HCT116 (cell line): Measurements from ENCODE around the gene VEGFA. TPM values are rescaled to one million over a fixed set of nuclear protein-coding genes. Genes with fewer than 3 reads are reported as not detected.
A peak's percentile ranks its signal among the peaks of the same experiment; 100 is the strongest.

Source experiments
- ATAC-seq: fragments of 200-7000 bp; cut with Tn5 transposase; 2 replicates; pipeline ENCODE4 v1.9.1; 2020; ENCODE audit warnings: mild to moderate bottlenecking, moderate library complexity
- BruUV-seq: library from RNA; stranded (reverse); fragments of 400-500 nt; replicated peaks from 2 replicates; lab custom pipeline; 2021; lab: Mats Ljungman, UMichigan
- CTCF ChIA-PET: fragments of 300-600 bp; sonication (Branson Sonifier 250); formaldehyde crosslinking; loops from one replicate; lab custom pipeline; 2021; ENCODE audit warnings: antibody characterized with exemption; lab: Charles Lee
- POLR2A ChIA-PET: fragments of 300-600, 350-600 bp; sonication (Branson Sonifier 250); formaldehyde crosslinking; loops from one replicate; lab custom pipeline; 2021; ENCODE audit warnings: antibody characterized with exemption; lab: Charles Lee
- RAD21 ChIA-PET, 2 experiments: fragments of 300-600 bp; sonication (Branson Sonifier 250); formaldehyde crosslinking; loops; one replicate each; lab custom pipeline; 2023; ENCODE audit warnings: low total read pairs in 2 of 2; ENCODE audit not compliant: uncharacterized antibody in 2 of 2, unreplicated experiment in 2 of 2, low non-redundant PET in 1 of 2; lab: Charles Lee
- DNase-seq: peaks from one replicate; pipeline ENCODE4 v3.0.0-alpha.2; 2010; ENCODE audit warnings: low read depth, low spot score
- H2AFZ ChIP-seq: fragments of 200-600 bp; shearing (Covaris generic), sonication (generic); 2 replicates; pipeline ENCODE4 v1.6.1; 2017; ENCODE audit warnings: low read depth, mixed run types, mixed read lengths, antibody characterized with exemption, low read length; ENCODE audit not compliant: poor library complexity, severe bottlenecking
- H3K27ac ChIP-seq: 2 replicates; pipeline ENCODE4 v1.5.1; 2012; ENCODE audit warnings: low read depth, low read length
- H3K27me3 ChIP-seq: fragments of 200-600 bp; sonication (generic); 2 replicates; pipeline ENCODE4 v1.6.1; 2016; ENCODE audit warnings: mixed run types, low read length, mixed read lengths; ENCODE audit not compliant: insufficient read depth
- H3K36me3 ChIP-seq, 2 experiments: fragments of 200-500 bp in 1 of 2; fragments of 200-600 bp in 1 of 2; sonication (Bioruptor generic) in 1 of 2; sonication (generic) in 1 of 2; 2 replicates each; pipeline versions ENCODE4 v1.5.1 to v1.6.1; 2014 to 2016; ENCODE audit warnings: low read length in 2 of 2, inconsistent platforms in 1 of 2, mixed read lengths in 1 of 2, mixed run types in 1 of 2; ENCODE audit not compliant: insufficient read depth in 2 of 2, control insufficient read depth in 1 of 2
- H3K4me1 ChIP-seq, 2 experiments: fragments of 200-600 bp in 1 of 2; sonication (generic) in 1 of 2; 2 replicates each; pipeline versions ENCODE4 v1.5.1 to v1.6.1; 2012 to 2017; ENCODE audit warnings: low read length in 2 of 2, inconsistent platforms in 1 of 2, mild to moderate bottlenecking in 1 of 2, mixed read lengths in 1 of 2, mixed run types in 1 of 2, moderate library complexity in 1 of 2; ENCODE audit not compliant: insufficient read depth in 2 of 2, control insufficient read depth in 1 of 2
- H3K4me2 ChIP-seq: fragments of 200-600 bp; sonication (generic); 2 replicates; pipeline ENCODE4 v1.6.1; 2017; ENCODE audit warnings: mixed run types, low read length, mixed read lengths
- H3K4me3 ChIP-seq, 2 experiments: fragments of 200-600 bp in 1 of 2; sonication (generic) in 1 of 2; replicated peaks in 1 of 2; 2 replicates each; pipeline ENCODE4 v1.5.1; 2011 to 2016; ENCODE audit warnings: low read length in 2 of 2, control low read depth in 1 of 2, low read depth in 1 of 2, mild to moderate bottlenecking in 1 of 2, mixed read lengths in 1 of 2, mixed run types in 1 of 2
- H3K79me2 ChIP-seq: fragments of 200-600 bp; sonication (generic); 2 replicates; pipeline ENCODE4 v1.6.1; 2017; ENCODE audit warnings: mild to moderate bottlenecking, mixed run types, low read length, moderate library complexity, mixed read lengths; ENCODE audit not compliant: insufficient read depth
- H3K9ac ChIP-seq: fragments of 200-600 bp; sonication (generic); 2 replicates; pipeline ENCODE4 v1.6.1; 2016; ENCODE audit warnings: low read length, mixed read lengths
- H3K9me2 ChIP-seq: fragments of 200-600 bp; sonication (generic), shearing (Covaris generic); 2 replicates; pipeline ENCODE4 v1.6.1; 2017; ENCODE audit warnings: mixed run types, mild to moderate bottlenecking, moderate library complexity; ENCODE audit not compliant: insufficient read depth
- H3K9me3 ChIP-seq, 2 experiments: fragments of 200-500 bp in 1 of 2; fragments of 200-600 bp in 1 of 2; sonication (Bioruptor generic) in 1 of 2; sonication (generic) in 1 of 2; 2 replicates each; pipeline ENCODE4 v1.6.1; 2014 to 2017; ENCODE audit warnings: low read length in 2 of 2, mixed read lengths in 2 of 2, inconsistent platforms in 1 of 2, low read depth in 1 of 2, mild to moderate bottlenecking in 1 of 2, mixed run types in 1 of 2, moderate library complexity in 1 of 2; ENCODE audit not compliant: control insufficient read depth in 1 of 2, insufficient read depth in 1 of 2
- H4K20me1 ChIP-seq: fragments of 200-600 bp; sonication (generic), shearing (Covaris generic); 2 replicates; pipeline ENCODE4 v1.6.1; 2017; ENCODE audit warnings: mixed run types, mild to moderate bottlenecking, moderate library complexity; ENCODE audit not compliant: insufficient read depth
- CEBPB ChIP-seq: IDR thresholded peaks from 2 replicates; pipeline ENCODE4 v1.6.1; 2012; ENCODE audit warnings: low read depth
- EZH2 ChIP-seq: fragments of 200-600 bp; sonication (generic); IDR thresholded peaks from 2 replicates; pipeline ENCODE4 v1.6.1; 2017; ENCODE audit warnings: antibody characterized with exemption, mixed run types
- EZH2phosphoT487 ChIP-seq: fragments of 200-600 bp; IDR thresholded peaks from 2 replicates; pipeline ENCODE4 v1.6.1; 2018; ENCODE audit warnings: antibody characterized with exemption, borderline replicate concordance
- POLR2AphosphoS5 ChIP-seq: IDR thresholded peaks from 2 replicates; pipeline ENCODE4 v1.6.1; 2011; ENCODE audit warnings: mild to moderate bottlenecking, low read depth, low read length, moderate library complexity
- RAD21 ChIP-seq: IDR thresholded peaks from 2 replicates; pipeline ENCODE4 v1.6.1; 2012; ENCODE audit warnings: low read depth, mild to moderate bottlenecking
- SP1 ChIP-seq: IDR thresholded peaks from 2 replicates; pipeline ENCODE4 v1.6.1; 2012; ENCODE audit warnings: low read depth
- YY1 ChIP-seq: IDR thresholded peaks from 2 replicates; pipeline ENCODE4 v1.6.1; 2011; ENCODE audit warnings: low read length, low read depth, moderate library complexity, mild to moderate bottlenecking; ENCODE audit not compliant: insufficient replicate concordance; ENCODE audit errors: extremely low read depth
- intact Hi-C: fragments of 100-400 bp; cut with micrococcal nuclease; formaldehyde crosslinking; loops from 2 replicates; pipeline ENCODE4 v1.10.0; 2022
- total RNA-seq: library from RNA; stranded (reverse); gene quantifications from one replicate; pipeline ENCODE4 v1.2.1, GENCODE V29; 2021; ENCODE audit not compliant: unreplicated experiment
- TF ChIP-seq, protein P1 (sequence below): IDR thresholded peaks from 2 replicates; pipeline ENCODE4 v1.6.1; 2012
- TF ChIP-seq, protein P2 (sequence below), 3 experiments: fragments of 200-600 bp in 1 of 3; sonication (generic) in 1 of 3; IDR thresholded peaks in 2 of 3; conservative IDR thresholded peaks in 1 of 3; 2 replicates each; pipeline ENCODE4 v1.5.1; 2012 to 2017; ENCODE audit warnings: low read depth in 2 of 3, low read length in 2 of 3, antibody characterized with exemption in 1 of 3, borderline replicate concordance in 1 of 3, control low read depth in 1 of 3, mild to moderate bottlenecking in 1 of 3, mixed read lengths in 1 of 3, mixed run types in 1 of 3, moderate library complexity in 1 of 3; ENCODE audit not compliant: insufficient read depth in 1 of 3
- TF ChIP-seq, protein P3 (sequence below): IDR thresholded peaks from 2 replicates; pipeline ENCODE4 v1.6.1; 2012; ENCODE audit warnings: low read depth

The VEGFA gene
- total RNA-seq, 1 experiment from 2014 or later = 112 TPM

DNA sequence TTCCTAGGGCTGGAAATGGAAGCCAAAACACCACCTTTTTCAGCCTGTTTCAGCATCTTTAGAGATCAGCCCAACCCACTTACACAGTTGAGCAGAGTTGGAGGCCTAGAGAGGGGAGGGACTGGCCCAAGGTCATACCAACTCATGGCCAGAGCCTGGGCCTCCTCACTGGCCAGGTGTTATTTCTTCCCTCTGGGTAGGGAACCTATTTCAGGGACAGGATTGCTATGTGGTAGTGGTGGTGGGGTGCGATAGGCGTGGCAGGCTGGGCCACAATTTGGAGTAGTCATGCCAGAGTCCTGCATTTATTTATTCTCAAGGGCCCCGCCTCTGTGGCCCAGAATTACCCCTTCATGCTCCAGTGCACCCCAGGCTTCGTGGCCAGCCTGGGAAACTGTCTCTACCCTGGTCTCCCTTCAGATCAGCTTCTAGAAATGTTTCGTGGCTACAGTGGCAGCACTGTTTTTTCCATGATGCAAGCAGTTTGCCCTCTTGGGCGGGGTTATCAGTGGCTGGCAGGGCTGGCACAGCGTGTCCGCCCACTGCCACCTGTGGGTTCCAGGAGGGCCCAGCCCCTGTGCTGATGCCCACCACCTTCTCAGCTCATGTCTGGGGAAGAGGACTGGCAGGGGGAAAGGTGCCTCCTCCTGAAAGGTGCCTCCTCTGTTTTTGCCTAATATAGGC lies 6.2 kb downstream of the VEGFA start:
- no TSS peak for BruUV-seq
- TF ChIP-seq, protein P1, sequence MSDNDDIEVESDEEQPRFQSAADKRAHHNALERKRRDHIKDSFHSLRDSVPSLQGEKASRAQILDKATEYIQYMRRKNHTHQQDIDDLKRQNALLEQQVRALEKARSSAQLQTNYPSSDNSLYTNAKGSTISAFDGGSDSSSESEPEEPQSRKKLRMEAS = no peak
- TF ChIP-seq POLR2AphosphoS5 = peak; percentile 34; the same call in 1 of the 2 replicates
- H4K20me1 ChIP-seq = no peaks in the 10 kb centered on the region
- H3K36me3 ChIP-seq = peaks cover 30 to 49% of the 10 kb centered on the region in 2 experiments
- H3K9me2 ChIP-seq = no peaks in the 10 kb centered on the region
- H3K4me1 ChIP-seq = peaks cover 38 to 43% of the 10 kb centered on the region in 2 experiments
- no peak overlapping the region for H3K9ac ChIP-seq
- no peak for DNase-seq
- intact Hi-C loops = no loop called here
- no peak for ATAC-seq
- ChIA-PET RAD21 (no interaction called here), CTCF (interaction anchor here (1.0 kb wide), 1 partner anchor 303 kb away, joined by 4 read pairs; no protein-coding TSS in a partner anchor), POLR2A (no interaction called here)
- H3K4me2 ChIP-seq = no peak overlapping the region
- no peaks in the 10 kb centered on the region for H3K27me3 ChIP-seq
- H3K27ac ChIP-seq = 0 out of 2 replicates have a peak overlapping the region, but pooled peaks have one; percentile 12
- H3K4me3 ChIP-seq = no peak overlapping the region
- H3K79me2 ChIP-seq = peaks cover 82% of the 10 kb centered on the region
- H2AFZ ChIP-seq = no peak overlapping the region
- no peaks in the 10 kb centered on the region for H3K9me3 ChIP-seq

DNA sequence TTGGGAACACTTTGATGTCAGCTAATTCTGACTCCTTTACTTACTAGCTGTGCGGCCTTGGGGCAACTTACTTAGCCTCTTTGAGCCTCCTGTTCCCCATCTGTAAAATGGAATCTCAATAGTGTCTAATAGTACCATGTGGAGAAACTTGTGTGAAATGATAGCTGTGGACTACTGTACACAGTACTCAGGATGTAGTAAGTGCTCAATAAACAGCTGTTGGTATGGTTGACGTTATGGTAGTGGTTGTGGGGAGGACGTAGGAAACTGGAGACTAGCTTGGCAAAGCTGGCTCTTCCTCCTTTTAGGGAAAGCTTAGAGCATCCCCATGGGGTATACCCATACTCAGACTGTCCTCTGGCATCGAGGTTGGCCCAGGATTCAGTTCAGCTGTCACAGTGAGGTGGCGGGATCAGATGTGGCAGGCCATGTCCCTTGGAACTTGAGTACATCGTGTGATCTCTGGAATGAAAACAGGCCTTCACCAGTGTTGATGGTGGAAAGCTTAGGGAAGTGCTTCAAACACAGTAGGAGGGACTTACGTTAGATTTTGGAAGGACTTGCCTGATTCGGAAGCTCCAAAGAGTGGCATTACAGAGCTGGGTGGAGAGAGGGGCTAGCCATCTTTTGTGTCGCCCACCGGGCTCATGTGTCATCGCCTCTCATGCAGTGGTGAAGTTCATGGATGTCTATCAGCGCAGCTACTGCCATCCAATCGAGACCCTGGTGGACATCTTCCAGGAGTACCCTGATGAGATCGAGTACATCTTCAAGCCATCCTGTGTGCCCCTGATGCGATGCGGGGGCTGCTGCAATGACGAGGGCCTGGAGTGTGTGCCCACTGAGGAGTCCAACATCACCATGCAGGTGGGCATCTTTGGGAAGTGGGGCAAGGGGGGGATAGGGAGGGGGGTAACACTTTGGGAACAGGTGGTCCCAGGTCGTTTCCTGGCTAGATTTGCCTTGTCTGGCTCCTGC lies 7.1 kb downstream of the VEGFA start:
- no peaks in the 10 kb centered on the region for H3K9me2 ChIP-seq
- H3K4me1 ChIP-seq = peaks cover 38 to 41% of the 10 kb centered on the region in 2 experiments
- H2AFZ ChIP-seq = no peak overlapping the region
- peaks cover 78% of the 10 kb centered on the region for H3K79me2 ChIP-seq
- H3K27ac ChIP-seq = no peak overlapping the region
- no peaks in the 10 kb centered on the region for H3K9me3 ChIP-seq
- H3K36me3 ChIP-seq = peaks cover 35 to 49% of the 10 kb centered on the region in 2 experiments
- no peaks in the 10 kb centered on the region for H4K20me1 ChIP-seq
- no TSS peak for BruUV-seq
- DNase-seq (no peak), ATAC-seq (no peak)
- H3K27me3 ChIP-seq = no peaks in the 10 kb centered on the region
- ChIA-PET RAD21 (interaction anchor here in 1 of 2 experiments (0.7 kb wide), 1 partner anchor 88 kb away, joined by 3 read pairs; no protein-coding TSS in a partner anchor), POLR2A (interaction anchor here (1.7 kb wide), 1 partner anchor 9 kb away, joined by 4 read pairs; no protein-coding TSS in a partner anchor), CTCF (interaction anchor here (1.0 kb wide), 1 partner anchor 302 kb away, joined by 4 read pairs; no protein-coding TSS in a partner anchor)
- intact Hi-C loops = no loop called here
- H3K4me2 ChIP-seq = no peak overlapping the region
- no peak overlapping the region for H3K4me3 ChIP-seq
- H3K9ac ChIP-seq = no peak overlapping the region
- TF ChIP-seq, protein P2, sequence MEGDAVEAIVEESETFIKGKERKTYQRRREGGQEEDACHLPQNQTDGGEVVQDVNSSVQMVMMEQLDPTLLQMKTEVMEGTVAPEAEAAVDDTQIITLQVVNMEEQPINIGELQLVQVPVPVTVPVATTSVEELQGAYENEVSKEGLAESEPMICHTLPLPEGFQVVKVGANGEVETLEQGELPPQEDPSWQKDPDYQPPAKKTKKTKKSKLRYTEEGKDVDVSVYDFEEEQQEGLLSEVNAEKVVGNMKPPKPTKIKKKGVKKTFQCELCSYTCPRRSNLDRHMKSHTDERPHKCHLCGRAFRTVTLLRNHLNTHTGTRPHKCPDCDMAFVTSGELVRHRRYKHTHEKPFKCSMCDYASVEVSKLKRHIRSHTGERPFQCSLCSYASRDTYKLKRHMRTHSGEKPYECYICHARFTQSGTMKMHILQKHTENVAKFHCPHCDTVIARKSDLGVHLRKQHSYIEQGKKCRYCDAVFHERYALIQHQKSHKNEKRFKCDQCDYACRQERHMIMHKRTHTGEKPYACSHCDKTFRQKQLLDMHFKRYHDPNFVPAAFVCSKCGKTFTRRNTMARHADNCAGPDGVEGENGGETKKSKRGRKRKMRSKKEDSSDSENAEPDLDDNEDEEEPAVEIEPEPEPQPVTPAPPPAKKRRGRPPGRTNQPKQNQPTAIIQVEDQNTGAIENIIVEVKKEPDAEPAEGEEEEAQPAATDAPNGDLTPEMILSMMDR (IDR thresholded peaks at IDR 0.05 in 2 of 3, conservative IDR thresholded peaks at IDR 0.05 in 1 of 3; ENCODE audit: borderline replicate concordance in 1 of 3, insufficient read depth in 1 of 3, low read depth in 2 of 3, low read length in 2 of 3) = no peak
- TF ChIP-seq EZH2 (no peak), EZH2phosphoT487 (no peak), RAD21 (no peak), SP1 (no peak), CEBPB (no peak), YY1 (no peak)
- TF ChIP-seq, protein P3, sequence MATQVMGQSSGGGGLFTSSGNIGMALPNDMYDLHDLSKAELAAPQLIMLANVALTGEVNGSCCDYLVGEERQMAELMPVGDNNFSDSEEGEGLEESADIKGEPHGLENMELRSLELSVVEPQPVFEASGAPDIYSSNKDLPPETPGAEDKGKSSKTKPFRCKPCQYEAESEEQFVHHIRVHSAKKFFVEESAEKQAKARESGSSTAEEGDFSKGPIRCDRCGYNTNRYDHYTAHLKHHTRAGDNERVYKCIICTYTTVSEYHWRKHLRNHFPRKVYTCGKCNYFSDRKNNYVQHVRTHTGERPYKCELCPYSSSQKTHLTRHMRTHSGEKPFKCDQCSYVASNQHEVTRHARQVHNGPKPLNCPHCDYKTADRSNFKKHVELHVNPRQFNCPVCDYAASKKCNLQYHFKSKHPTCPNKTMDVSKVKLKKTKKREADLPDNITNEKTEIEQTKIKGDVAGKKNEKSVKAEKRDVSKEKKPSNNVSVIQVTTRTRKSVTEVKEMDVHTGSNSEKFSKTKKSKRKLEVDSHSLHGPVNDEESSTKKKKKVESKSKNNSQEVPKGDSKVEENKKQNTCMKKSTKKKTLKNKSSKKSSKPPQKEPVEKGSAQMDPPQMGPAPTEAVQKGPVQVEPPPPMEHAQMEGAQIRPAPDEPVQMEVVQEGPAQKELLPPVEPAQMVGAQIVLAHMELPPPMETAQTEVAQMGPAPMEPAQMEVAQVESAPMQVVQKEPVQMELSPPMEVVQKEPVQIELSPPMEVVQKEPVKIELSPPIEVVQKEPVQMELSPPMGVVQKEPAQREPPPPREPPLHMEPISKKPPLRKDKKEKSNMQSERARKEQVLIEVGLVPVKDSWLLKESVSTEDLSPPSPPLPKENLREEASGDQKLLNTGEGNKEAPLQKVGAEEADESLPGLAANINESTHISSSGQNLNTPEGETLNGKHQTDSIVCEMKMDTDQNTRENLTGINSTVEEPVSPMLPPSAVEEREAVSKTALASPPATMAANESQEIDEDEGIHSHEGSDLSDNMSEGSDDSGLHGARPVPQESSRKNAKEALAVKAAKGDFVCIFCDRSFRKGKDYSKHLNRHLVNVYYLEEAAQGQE = no peak
